Left ventricle myocardium inferior (tissue), 1 donor: ENCODE results near the gene MACROD2. TPM values are rescaled to one million over a fixed set of nuclear protein-coding genes. Genes with fewer than 3 reads are reported as not detected.
"Not testable (repeated sequence)": the region's sequence is repeated elsewhere in the genome, so short reads cannot be mapped to it uniquely, and the experiment has no call there.

Source experiments
- DNase-seq: peaks from one replicate; pipeline ENCODE4 v3.0.0-alpha.2; 2020
- H3K27ac ChIP-seq: fragments of 200-600 bp; replicated peaks from 2 replicates; pipeline ENCODE4 v1.8.0; 2021
- H3K27me3 ChIP-seq: fragments of 200-600 bp; 2 replicates; pipeline ENCODE4 v1.8.0; 2021; ENCODE audit warnings: low read depth
- H3K36me3 ChIP-seq: fragments of 200-600 bp; 2 replicates; pipeline ENCODE4 v1.8.0; 2021
- H3K4me1 ChIP-seq: fragments of 200-600 bp; 2 replicates; pipeline ENCODE4 v1.8.0; 2021
- H3K4me3 ChIP-seq: fragments of 200-600 bp; 2 replicates; pipeline ENCODE4 v1.8.0; 2021; ENCODE audit warnings: mild to moderate bottlenecking, moderate library complexity
- H3K9me3 ChIP-seq: fragments of 200-600 bp; replicated peaks from 2 replicates; pipeline ENCODE4 v1.8.0; 2021
- CTCF ChIP-seq: fragments of 200-600 bp; IDR thresholded peaks from 2 replicates; pipeline ENCODE4 v1.8.0; 2021; ENCODE audit warnings: antibody characterized with exemption, mild to moderate bottlenecking, borderline replicate concordance
- intact Hi-C: fragments of 100-400 bp; cut with micrococcal nuclease; formaldehyde crosslinking; loops from one replicate; pipeline ENCODE4 v1.11.0; 2022
- total RNA-seq: library from RNA; stranded (reverse); fragmentation: NEBNext Ultra II Directional; extraction: Animal tissue kit (Norgen Biotek cat#: 25700); gene quantifications from one replicate; pipeline ENCODE4 v1.2.1, GENCODE V29; 2021
- donor health status: DM: no; HTN: yes; CAD: no; lungs with severe emphysema.

The MACROD2 gene
- total RNA-seq, 1 donor from 2014 or later = 3.6 TPM

- Histone ChIP-seq H3K36me3 (no peaks in the 10 kb centered on the region), H3K4me3 (no peak overlapping the region), H3K27ac (no peak overlapping the region), H3K9me3 (no peaks in the 10 kb centered on the region), H3K4me1 (no peaks in the 10 kb centered on the region), H3K27me3 (no peaks in the 10 kb centered on the region)
- no peak for DNase-seq
- TF ChIP-seq CTCF = no peak
- intact Hi-C loops = no loop called here
Observed at GRCh38 chr20:15139522-15139921, 1144.2 kb downstream of the MACROD2 start.

- H3K9me3 ChIP-seq = no peaks in the 10 kb centered on the region
- H3K4me1 ChIP-seq = peaks cover 4% of the 10 kb centered on the region
- H3K27me3 ChIP-seq = no peaks in the 10 kb centered on the region
- no peak overlapping the region for H3K27ac ChIP-seq
- H3K36me3 ChIP-seq = no peaks in the 10 kb centered on the region
- no peak for DNase-seq
- intact Hi-C loops = no loop called here
- H3K4me3 ChIP-seq = no peak overlapping the region
- TF ChIP-seq CTCF = no peak
Observed at GRCh38 chr20:15140286-15140685, 1145.0 kb downstream of the MACROD2 start.

- H3K9me3 ChIP-seq, H3K4me1 ChIP-seq, H3K27me3 ChIP-seq, H3K27ac ChIP-seq, DNase-seq, H3K4me3 ChIP-seq, intact Hi-C loops, H3K36me3 ChIP-seq: not testable (repeated sequence)
Observed at GRCh38 chr20:15140940-15141339, 1145.6 kb downstream of the MACROD2 start.

DNA sequence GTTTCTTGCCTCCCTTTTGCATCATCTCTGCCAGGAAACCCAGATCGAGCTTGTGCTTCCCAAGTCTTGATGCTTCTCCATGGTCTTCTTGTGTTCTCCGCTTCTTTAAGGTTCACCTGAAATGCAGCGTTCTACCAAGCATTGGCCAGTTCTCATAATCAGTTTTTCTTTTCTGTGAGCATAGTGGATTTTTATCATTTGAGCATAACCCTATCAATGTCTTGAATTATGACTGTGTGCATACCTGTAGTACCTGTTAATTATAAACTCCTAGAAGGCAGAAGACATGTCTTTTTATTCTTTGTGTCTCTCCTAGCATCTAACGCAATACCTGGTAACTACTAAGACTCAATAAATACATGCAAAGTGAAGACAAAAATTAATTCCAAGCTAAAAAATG lies 1146.5 kb downstream of the MACROD2 start:
- intact Hi-C loops = no loop called here

DNA sequence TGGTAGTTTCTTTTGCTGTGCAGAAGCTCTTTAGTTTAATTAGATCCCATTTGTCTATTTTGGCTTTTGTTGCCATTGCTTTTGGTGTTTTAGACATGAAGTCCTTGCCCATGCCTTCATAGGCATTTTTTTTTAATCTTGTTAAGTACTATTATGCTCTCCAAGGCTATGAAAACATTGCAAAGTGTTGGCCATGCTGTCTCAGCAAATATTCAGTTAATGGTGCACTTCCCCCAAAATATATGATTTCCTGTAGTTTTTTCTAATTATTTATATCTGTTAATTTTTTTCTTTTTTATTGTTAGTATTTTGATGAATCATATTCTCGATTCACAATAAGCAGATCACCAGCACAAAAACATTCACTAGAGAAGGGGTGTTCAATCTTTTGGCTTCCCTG lies 1148.2 kb downstream of the MACROD2 start:
- intact Hi-C loops = no loop called here
- no peak overlapping the region for H3K27ac ChIP-seq
- H3K9me3 ChIP-seq = no peaks in the 10 kb centered on the region
- no peaks in the 10 kb centered on the region for H3K27me3 ChIP-seq
- H3K4me1 ChIP-seq = peaks cover 4% of the 10 kb centered on the region
- H3K4me3 ChIP-seq = no peak overlapping the region
- no peak for TF ChIP-seq CTCF
- no peaks in the 10 kb centered on the region for H3K36me3 ChIP-seq
- DNase-seq = no peak

More for the DNA sequence above, 1146.5 kb downstream of the MACROD2 start:
- H3K9me3 ChIP-seq = no peaks in the 10 kb centered on the region
- peaks cover 4% of the 10 kb centered on the region for H3K4me1 ChIP-seq
- no peaks in the 10 kb centered on the region for H3K27me3 ChIP-seq
- H3K27ac ChIP-seq = no peak overlapping the region
- H3K4me3 ChIP-seq = no peak overlapping the region
- DNase-seq = no peak
- TF ChIP-seq CTCF = no peak
- no peaks in the 10 kb centered on the region for H3K36me3 ChIP-seq

- Histone ChIP-seq H3K9me3 (no peaks in the 10 kb centered on the region), H3K4me3 (no peak overlapping the region), H3K27me3 (no peaks in the 10 kb centered on the region), H3K36me3 (no peaks in the 10 kb centered on the region), H3K27ac (no peak overlapping the region), H3K4me1 (peaks cover 4% of the 10 kb centered on the region)
- no peak for TF ChIP-seq CTCF
- intact Hi-C loops = no loop called here
- no peak for DNase-seq
Observed at GRCh38 chr20:15144916-15145315, 1149.6 kb downstream of the MACROD2 start.
